Skeletal muscle tissue (tissue), 5 donors: ENCODE data around the gene SSX7. TPM values are rescaled to one million over a fixed set of nuclear protein-coding genes. Genes with fewer than 3 reads are reported as not detected.

Experiments
- H3K27ac ChIP-seq: one replicate; pipeline ENCODE4 v1.7.0; 2013; ENCODE audit warnings: mild to moderate bottlenecking, low read depth, low read length, inconsistent platforms
- H3K27me3 ChIP-seq, 3 donors: one replicate each; pipeline ENCODE4 v1.7.0; 2013; ENCODE audit warnings: low read length in 3 of 3; ENCODE audit not compliant: control insufficient read depth in 3 of 3, insufficient read depth in 3 of 3
- H3K36me3 ChIP-seq, 3 donors: one replicate each; pipeline ENCODE4 v1.7.0; 2013; ENCODE audit warnings: low read length in 3 of 3; ENCODE audit not compliant: control insufficient read depth in 3 of 3, insufficient read depth in 3 of 3
- H3K4me1 ChIP-seq, 3 donors: one replicate each; pipeline ENCODE4 v1.7.0; 2013; ENCODE audit warnings: low read length in 3 of 3, mild to moderate bottlenecking in 3 of 3; ENCODE audit not compliant: control insufficient read depth in 3 of 3, insufficient read depth in 3 of 3
- H3K4me3 ChIP-seq, 3 donors: one replicate each; pipeline ENCODE4 v1.7.0; 2013; ENCODE audit warnings: low read length in 3 of 3
- H3K9ac ChIP-seq, 3 donors: one replicate each; pipeline ENCODE4 v1.7.0; 2013; ENCODE audit warnings: low read length in 3 of 3, mild to moderate bottlenecking in 3 of 3, moderate library complexity in 2 of 3, low read depth in 1 of 3
- H3K9me3 ChIP-seq, 3 donors: one replicate each; pipeline ENCODE4 v1.7.0; 2013; ENCODE audit warnings: low read length in 3 of 3; ENCODE audit not compliant: control insufficient read depth in 3 of 3
- small RNA-seq: library from RNA; depleted of rRNA; stranded (forward); fragments of <200 nt; gene quantifications from one replicate; pipeline ENCODE3, GENCODE V24; 2014
- total RNA-seq: library from RNA; depleted of rRNA; stranded (reverse); fragments of >200 nt; gene quantifications from one replicate; pipeline ENCODE4 v1.2.3, GENCODE V29; 2014
- donor health status: Osteomylitis.

SSX7 gene
- total RNA-seq, 1 donor from 2014 or later = not detected

GRCh38 chrX:52594658-52595057, 60.0 kb downstream of the SSX7 start:
- Histone ChIP-seq H3K9me3 (no peaks in the 10 kb centered on the region), H3K27me3 (peaks cover 0 to 6% (median 0%) of the 10 kb centered on the region in 3 donors), H3K27ac (no peak overlapping the region), H3K4me3 (no peak overlapping the region), H3K4me1 (no peaks in the 10 kb centered on the region), H3K36me3 (no peaks in the 10 kb centered on the region), H3K9ac (no peak overlapping the region)

Small RNAs within 50 kb of the gene (small RNA-seq; reads per million reads assigned to genes)
- gene AL450023.3 (not detected), gene RNA5SP504 (not detected)

Other genes starting within 250 kb of the SSX7 start
- not detected for gene XAGE1A, start 159.1 kb downstream of the SSX7 start, total RNA-seq
- gene XAGE1B, start 137.8 kb downstream of the SSX7 start, total RNA-seq = not detected
- gene SSX2, start 52.3 kb upstream of the SSX7 start, total RNA-seq = not detected
- gene SSX2B, start 96.4 kb upstream of the SSX7 start, total RNA-seq = not detected
- gene SPANXN5, start 142.5 kb upstream of the SSX7 start, total RNA-seq = not detected
- gene XAGE5, start 156.4 kb upstream of the SSX7 start, total RNA-seq = not detected
- gene XAGE3, start 213.2 kb upstream of the SSX7 start, total RNA-seq = not detected
- 21.9 TPM for gene FAM156B, start 242.4 kb upstream of the SSX7 start, total RNA-seq